GM21360 (cell line): ENCODE data around the gene FSTL1.

Source experiments
- ATAC-seq: cut with Tn5 transposase; IDR thresholded peaks from one replicate; pipeline ENCODE4 v1.9.1; 2021; ENCODE audit warnings: mild to moderate bottlenecking, moderate library complexity; ENCODE audit not compliant: unreplicated experiment

Gene FSTL1

GRCh38 chr3:120440001-120440703 is 10.6 kb downstream of the FSTL1 start:
- ATAC-seq = no peak

- no peak for ATAC-seq
Measured at GRCh38 chr3:120438665-120439370, 12.0 kb downstream of the FSTL1 start.

- no peak for ATAC-seq
Measured at GRCh38 chr3:120438216-120438615, 12.6 kb downstream of the FSTL1 start.

GRCh38 chr3:120437559-120437958 is 13.2 kb downstream of the FSTL1 start:
- no peak for ATAC-seq

GRCh38 chr3:120436523-120437050 is 14.2 kb downstream of the FSTL1 start:
- no peak for ATAC-seq

GRCh38 chr3:120435621-120436020 is 15.2 kb downstream of the FSTL1 start:
- no peak for ATAC-seq

GRCh38 chr3:120433662-120434331 is 17.0 kb downstream of the FSTL1 start:
- no peak for ATAC-seq

GRCh38 chr3:120432150-120432860 is 18.5 kb downstream of the FSTL1 start:
- ATAC-seq = no peak

GRCh38 chr3:120429921-120430361 is 20.9 kb downstream of the FSTL1 start:
- no peak for ATAC-seq

GRCh38 chr3:120428924-120429323 is 21.9 kb downstream of the FSTL1 start:
- no peak for ATAC-seq

GRCh38 chr3:120427201-120427600 is 23.6 kb downstream of the FSTL1 start:
- ATAC-seq = no peak

GRCh38 chr3:120425572-120426250 is 25.1 kb downstream of the FSTL1 start:
- ATAC-seq = no peak

GRCh38 chr3:120424976-120425570 is 25.7 kb downstream of the FSTL1 start:
- ATAC-seq = no peak

- no peak for ATAC-seq
Measured at GRCh38 chr3:120424506-120424905, 26.3 kb downstream of the FSTL1 start.

- ATAC-seq = no peak
Measured at GRCh38 chr3:120423432-120423831, 27.4 kb downstream of the FSTL1 start.

- no peak for ATAC-seq
Measured at GRCh38 chr3:120421926-120422325, 28.9 kb downstream of the FSTL1 start.

- no peak for ATAC-seq
Measured at GRCh38 chr3:120420928-120421551, 29.8 kb downstream of the FSTL1 start.

- no peak for ATAC-seq
Measured at GRCh38 chr3:120420360-120420759, 30.4 kb downstream of the FSTL1 start.

- ATAC-seq = no peak
Measured at GRCh38 chr3:120419797-120420196, 31.0 kb downstream of the FSTL1 start.
